K562 (cell line): ENCODE data around the gene SH3BGRL3. TPM values are rescaled to one million over a fixed set of nuclear protein-coding genes. Genes with fewer than 3 reads are reported as not detected.

Source experiments
- ASH1L ChIP-seq: fragments of 450-650 bp; IDR thresholded peaks from 2 replicates; pipeline ENCODE4 v1.6.1; 2018; ENCODE audit warnings: borderline replicate concordance, mild to moderate bottlenecking, low read depth; ENCODE audit not compliant: partially characterized antibody
- ETV1 ChIP-seq: fragments of 450-650 bp; conservative IDR thresholded peaks from 2 replicates; pipeline ENCODE4 v1.6.1; 2016; ENCODE audit warnings: missing genetic modification characterization, control low read depth, low read depth, missing compliant biosample characterization
- FOXA3 ChIP-seq, 2 experiments: fragments of 450-650 bp in 1 of 2; sonication (generic) in 1 of 2; formaldehyde crosslinking; IDR thresholded peaks in 1 of 2; conservative IDR thresholded peaks in 1 of 2; 2 replicates each; pipeline versions ENCODE4 v1.4.0 to v1.8.0; 2020 to 2022; ENCODE audit warnings: mild to moderate bottlenecking in 2 of 2, missing genetic modification reagents in 1 of 2
- GATAD2A ChIP-seq: fragments of 450-650 bp; IDR thresholded peaks from 2 replicates; pipeline ENCODE4 v1.6.1; 2017
- HDAC2 ChIP-seq: fragments of 450-650 bp; IDR thresholded peaks from 2 replicates; pipeline ENCODE4 v1.6.1; 2016; ENCODE audit warnings: mild to moderate bottlenecking
- MTA1 ChIP-seq: fragments of 450-650 bp; IDR thresholded peaks from 2 replicates; pipeline ENCODE4 v1.6.1; 2017; ENCODE audit warnings: borderline replicate concordance
- PRDM10 ChIP-seq: fragments of 450-650 bp; IDR thresholded peaks from 2 replicates; pipeline ENCODE4 v1.6.1; 2018; ENCODE audit not compliant: partially characterized antibody
- THRAP3 ChIP-seq: fragments of 450-650 bp; IDR thresholded peaks from 2 replicates; pipeline ENCODE4 v1.6.1; 2016; ENCODE audit warnings: mild to moderate bottlenecking, inconsistent platforms, borderline replicate concordance
- ZNF583 ChIP-seq: fragments of 250-450 bp; sonication (Bioruptor Pico); IDR thresholded peaks from 2 replicates; pipeline ENCODE4 v1.4.0; 2020
- ZNF707 ChIP-seq: fragments of 250-450 bp; sonication (Bioruptor Pico); conservative IDR thresholded peaks from 2 replicates; pipeline ENCODE4 v1.8.0; 2022; ENCODE audit warnings: inconsistent platforms, mild to moderate bottlenecking, moderate library complexity
- polyA plus RNA-seq, 8 experiments: library from polyadenylated mRNA; depleted of rRNA in 4 of 8; stranded (reverse) in 5 of 8; unstranded in 3 of 8; fragments of >200 nt; fragmentation: Nextera tagmentation in 2 of 8; fragmentation: Illumina TruSeq in 1 of 8; extraction: Ambion mirVana in 2 of 8; extraction: Trizol in 1 of 8; gene quantifications; 2 replicates each; pipeline versions ENCODE4 v1.2.1 to v1.2.3, GENCODE V29; 2011 to 2014; ENCODE audit warnings: inconsistent platforms in 1 of 8, missing spikeins in 1 of 8
- total RNA-seq, 7 experiments: library from RNA; depleted of rRNA in 6 of 7; stranded (reverse); fragments of >200 nt in 6 of 7; fragmentation: Illumina TruSeq in 2 of 7; extraction: Trizol in 2 of 7; gene quantifications; 2 replicates each; pipeline versions ENCODE4 v1.2.1 to v1.2.3, GENCODE V29; 2011 to 2021; ENCODE audit warnings: low replicate concordance in 1 of 7
- TF ChIP-seq, protein P1 (sequence below): IDR thresholded peaks from 2 replicates; pipeline ENCODE4 v1.6.1; 2014; ENCODE audit warnings: antibody characterized with exemption
- TF ChIP-seq, protein P2 (sequence below), 3 experiments: fragments of 200-800 bp in 1 of 3; fragments of 250-450 bp in 1 of 3; fragments of 450-650 bp in 1 of 3; sonication (Bioruptor Pico) in 1 of 3; sonication (Bioruptor generic) in 1 of 3; formaldehyde crosslinking in 1 of 3; IDR thresholded peaks; 2 replicates each; pipeline versions ENCODE4 v1.6.1 to v1.8.0; 2016 to 2022; ENCODE audit warnings: mild to moderate bottlenecking in 2 of 3, missing genetic modification characterization in 2 of 3, missing compliant biosample characterization in 1 of 3, moderate library complexity in 1 of 3
- TF ChIP-seq, protein P3 (sequence below), 2 experiments: fragments of 450-650 bp; conservative IDR thresholded peaks; 2 replicates each; pipeline ENCODE4 v1.6.1; 2017; ENCODE audit warnings: mild to moderate bottlenecking in 2 of 2, moderate library complexity in 2 of 2

Gene SH3BGRL3
- total and polyA plus RNA-seq, 9 of the 15 experiments (the other 6 are each of a cell fraction or from before 2014, with no cell fraction given): 30.3 to 140 (median 54.2) TPM

- TF ChIP-seq MTA1 (0 out of 2 replicates have a peak, but pooled peaks have one; percentile 36), THRAP3 (peak; percentile 99), GATAD2A (peak; percentile 47; the same call in 1 of the 2 replicates), PRDM10 (peak; percentile 64), HDAC2 (0 out of 2 replicates have a peak, but pooled peaks have one; percentile 50), FOXA3 (CRISPR knock-in tag; conservative IDR thresholded peaks at IDR 0.05 in 1 of 2, IDR thresholded peaks at IDR 0.05 in 1 of 2) (peak; percentile 11 to 84; a peak in 2 of 4 replicates), ZNF707 (CRISPR knock-in tag) (0 out of 2 replicates have a peak, but pooled peaks have one; percentile 10), ETV1 (tag) (0 out of 2 replicates have a peak, but pooled peaks have one; percentile 18), ZNF583 (CRISPR knock-in tag) (peak; percentile 66; the same call in 1 of the 2 replicates), ASH1L (peak; percentile 29)
- TF ChIP-seq, protein P1, sequence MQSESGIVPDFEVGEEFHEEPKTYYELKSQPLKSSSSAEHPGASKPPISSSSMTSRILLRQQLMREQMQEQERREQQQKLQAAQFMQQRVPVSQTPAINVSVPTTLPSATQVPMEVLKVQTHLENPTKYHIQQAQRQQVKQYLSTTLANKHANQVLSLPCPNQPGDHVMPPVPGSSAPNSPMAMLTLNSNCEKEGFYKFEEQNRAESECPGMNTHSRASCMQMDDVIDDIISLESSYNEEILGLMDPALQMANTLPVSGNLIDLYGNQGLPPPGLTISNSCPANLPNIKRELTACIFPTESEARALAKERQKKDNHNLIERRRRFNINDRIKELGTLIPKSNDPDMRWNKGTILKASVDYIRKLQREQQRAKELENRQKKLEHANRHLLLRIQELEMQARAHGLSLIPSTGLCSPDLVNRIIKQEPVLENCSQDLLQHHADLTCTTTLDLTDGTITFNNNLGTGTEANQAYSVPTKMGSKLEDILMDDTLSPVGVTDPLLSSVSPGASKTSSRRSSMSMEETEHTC: peak; percentile 70
- TF ChIP-seq, protein P2, sequence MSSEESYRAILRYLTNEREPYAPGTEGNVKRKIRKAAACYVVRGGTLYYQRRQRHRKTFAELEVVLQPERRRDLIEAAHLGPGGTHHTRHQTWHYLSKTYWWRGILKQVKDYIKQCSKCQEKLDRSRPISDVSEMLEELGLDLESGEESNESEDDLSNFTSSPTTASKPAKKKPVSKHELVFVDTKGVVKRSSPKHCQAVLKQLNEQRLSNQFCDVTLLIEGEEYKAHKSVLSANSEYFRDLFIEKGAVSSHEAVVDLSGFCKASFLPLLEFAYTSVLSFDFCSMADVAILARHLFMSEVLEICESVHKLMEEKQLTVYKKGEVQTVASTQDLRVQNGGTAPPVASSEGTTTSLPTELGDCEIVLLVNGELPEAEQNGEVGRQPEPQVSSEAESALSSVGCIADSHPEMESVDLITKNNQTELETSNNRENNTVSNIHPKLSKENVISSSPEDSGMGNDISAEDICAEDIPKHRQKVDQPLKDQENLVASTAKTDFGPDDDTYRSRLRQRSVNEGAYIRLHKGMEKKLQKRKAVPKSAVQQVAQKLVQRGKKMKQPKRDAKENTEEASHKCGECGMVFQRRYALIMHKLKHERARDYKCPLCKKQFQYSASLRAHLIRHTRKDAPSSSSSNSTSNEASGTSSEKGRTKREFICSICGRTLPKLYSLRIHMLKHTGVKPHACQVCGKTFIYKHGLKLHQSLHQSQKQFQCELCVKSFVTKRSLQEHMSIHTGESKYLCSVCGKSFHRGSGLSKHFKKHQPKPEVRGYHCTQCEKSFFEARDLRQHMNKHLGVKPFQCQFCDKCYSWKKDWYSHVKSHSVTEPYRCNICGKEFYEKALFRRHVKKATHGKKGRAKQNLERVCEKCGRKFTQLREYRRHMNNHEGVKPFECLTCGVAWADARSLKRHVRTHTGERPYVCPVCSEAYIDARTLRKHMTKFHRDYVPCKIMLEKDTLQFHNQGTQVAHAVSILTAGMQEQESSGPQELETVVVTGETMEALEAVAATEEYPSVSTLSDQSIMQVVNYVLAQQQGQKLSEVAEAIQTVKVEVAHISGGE (CRISPR knock-in tag; IDR thresholded peaks at IDR 0.05): peak in 1 of 3 experiments; percentile 47; a peak in 1 of 6 replicates
- TF ChIP-seq, protein P3, sequence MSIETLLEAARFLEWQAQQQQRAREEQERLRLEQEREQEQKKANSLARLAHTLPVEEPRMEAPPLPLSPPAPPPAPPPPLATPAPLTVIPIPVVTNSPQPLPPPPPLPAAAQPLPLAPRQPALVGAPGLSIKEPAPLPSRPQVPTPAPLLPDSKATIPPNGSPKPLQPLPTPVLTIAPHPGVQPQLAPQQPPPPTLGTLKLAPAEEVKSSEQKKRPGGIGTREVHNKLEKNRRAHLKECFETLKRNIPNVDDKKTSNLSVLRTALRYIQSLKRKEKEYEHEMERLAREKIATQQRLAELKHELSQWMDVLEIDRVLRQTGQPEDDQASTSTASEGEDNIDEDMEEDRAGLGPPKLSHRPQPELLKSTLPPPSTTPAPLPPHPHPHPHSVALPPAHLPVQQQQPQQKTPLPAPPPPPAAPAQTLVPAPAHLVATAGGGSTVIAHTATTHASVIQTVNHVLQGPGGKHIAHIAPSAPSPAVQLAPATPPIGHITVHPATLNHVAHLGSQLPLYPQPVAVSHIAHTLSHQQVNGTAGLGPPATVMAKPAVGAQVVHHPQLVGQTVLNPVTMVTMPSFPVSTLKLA (conservative IDR thresholded peaks at IDR 0.05): peak in 1 of 2 experiments; percentile 48; a peak in 1 of 4 replicates
These were observed 28.3 kb downstream of the SH3BGRL3 start (continued) for GRCh38 chr1:26307966-26308899.
